Osteocyte (in vitro differentiated cells): ENCODE measurements around the gene CCDC141. TPM values are rescaled to one million over a fixed set of nuclear protein-coding genes. Genes with fewer than 3 reads are reported as not detected.
"Not testable (repeated sequence)": the region's sequence is repeated elsewhere in the genome, so short reads cannot be mapped to it uniquely, and the experiment has no call there.

Experiments
- DNase-seq: peaks from one replicate; pipeline ENCODE4 v3.0.0; 2021; ENCODE audit warnings: mixed read lengths; ENCODE audit not compliant: unreplicated experiment; ENCODE audit errors: extremely low spot score
- H3K27ac Mint-ChIP-seq: one replicate; pipeline ENCODE4 v1.8.0; 2021; ENCODE audit warnings: mild to moderate bottlenecking, mixed read lengths; ENCODE audit not compliant: unreplicated experiment
- H3K27me3 Mint-ChIP-seq: one replicate; pipeline ENCODE4 v1.8.0; 2021; ENCODE audit warnings: mixed read lengths; ENCODE audit not compliant: unreplicated experiment
- H3K36me3 Mint-ChIP-seq: one replicate; pipeline ENCODE4 v1.8.0; 2021; ENCODE audit warnings: mixed read lengths; ENCODE audit not compliant: unreplicated experiment
- H3K4me1 Mint-ChIP-seq: one replicate; pipeline ENCODE4 v1.8.0; 2021; ENCODE audit warnings: mixed read lengths; ENCODE audit not compliant: unreplicated experiment
- H3K4me3 Mint-ChIP-seq: one replicate; pipeline ENCODE4 v1.8.0; 2021; ENCODE audit warnings: mild to moderate bottlenecking, moderate library complexity, mixed read lengths; ENCODE audit not compliant: unreplicated experiment
- H3K9me3 Mint-ChIP-seq: one replicate; pipeline ENCODE4 v1.8.0; 2021; ENCODE audit warnings: mixed read lengths; ENCODE audit not compliant: unreplicated experiment
- total RNA-seq: library from RNA; stranded (reverse); gene quantifications from 2 replicates; pipeline ENCODE4 v1.2.1, GENCODE V29; 2021
- TF ChIP-seq, protein P1 (sequence below): fragments of 200-600 bp; sonication (generic); IDR thresholded peaks from 2 replicates; pipeline ENCODE4 v1.5.0; 2021; ENCODE audit warnings: antibody characterized with exemption, mild to moderate bottlenecking, moderate library complexity

Gene CCDC141
- total RNA-seq, 1 donor from 2014 or later = not detected

DNA sequence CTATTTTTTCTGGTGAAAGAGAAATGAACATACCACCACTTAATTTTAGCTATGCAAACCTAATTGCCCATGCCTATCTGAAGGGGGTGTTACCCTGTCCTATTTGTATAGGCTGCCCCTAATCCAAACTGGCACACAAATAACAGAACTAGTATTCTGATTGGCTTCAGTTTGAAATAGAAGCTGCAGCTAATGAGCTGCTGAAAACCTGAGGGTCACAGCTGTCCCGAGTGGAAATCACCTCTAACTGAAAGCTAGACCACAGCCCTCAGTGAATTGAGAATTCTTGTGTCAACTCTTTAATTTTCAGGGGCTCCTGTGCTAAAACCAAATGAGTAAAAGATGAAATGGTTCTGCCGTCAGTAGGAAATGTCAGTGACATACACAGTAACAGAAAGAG, 28.7 kb downstream of the CCDC141 start:
- Mint-ChIP-seq H3K9me3 (no peaks in the 10 kb centered on the region), H3K4me3 (no peak overlapping the region), H3K4me1 (no peaks in the 10 kb centered on the region), H3K36me3 (no peaks in the 10 kb centered on the region), H3K27me3 (peaks cover 44% of the 10 kb centered on the region), H3K27ac (no peak overlapping the region)
- DNase-seq = no peak
- TF ChIP-seq, protein P1, sequence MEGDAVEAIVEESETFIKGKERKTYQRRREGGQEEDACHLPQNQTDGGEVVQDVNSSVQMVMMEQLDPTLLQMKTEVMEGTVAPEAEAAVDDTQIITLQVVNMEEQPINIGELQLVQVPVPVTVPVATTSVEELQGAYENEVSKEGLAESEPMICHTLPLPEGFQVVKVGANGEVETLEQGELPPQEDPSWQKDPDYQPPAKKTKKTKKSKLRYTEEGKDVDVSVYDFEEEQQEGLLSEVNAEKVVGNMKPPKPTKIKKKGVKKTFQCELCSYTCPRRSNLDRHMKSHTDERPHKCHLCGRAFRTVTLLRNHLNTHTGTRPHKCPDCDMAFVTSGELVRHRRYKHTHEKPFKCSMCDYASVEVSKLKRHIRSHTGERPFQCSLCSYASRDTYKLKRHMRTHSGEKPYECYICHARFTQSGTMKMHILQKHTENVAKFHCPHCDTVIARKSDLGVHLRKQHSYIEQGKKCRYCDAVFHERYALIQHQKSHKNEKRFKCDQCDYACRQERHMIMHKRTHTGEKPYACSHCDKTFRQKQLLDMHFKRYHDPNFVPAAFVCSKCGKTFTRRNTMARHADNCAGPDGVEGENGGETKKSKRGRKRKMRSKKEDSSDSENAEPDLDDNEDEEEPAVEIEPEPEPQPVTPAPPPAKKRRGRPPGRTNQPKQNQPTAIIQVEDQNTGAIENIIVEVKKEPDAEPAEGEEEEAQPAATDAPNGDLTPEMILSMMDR = no peak

DNA sequence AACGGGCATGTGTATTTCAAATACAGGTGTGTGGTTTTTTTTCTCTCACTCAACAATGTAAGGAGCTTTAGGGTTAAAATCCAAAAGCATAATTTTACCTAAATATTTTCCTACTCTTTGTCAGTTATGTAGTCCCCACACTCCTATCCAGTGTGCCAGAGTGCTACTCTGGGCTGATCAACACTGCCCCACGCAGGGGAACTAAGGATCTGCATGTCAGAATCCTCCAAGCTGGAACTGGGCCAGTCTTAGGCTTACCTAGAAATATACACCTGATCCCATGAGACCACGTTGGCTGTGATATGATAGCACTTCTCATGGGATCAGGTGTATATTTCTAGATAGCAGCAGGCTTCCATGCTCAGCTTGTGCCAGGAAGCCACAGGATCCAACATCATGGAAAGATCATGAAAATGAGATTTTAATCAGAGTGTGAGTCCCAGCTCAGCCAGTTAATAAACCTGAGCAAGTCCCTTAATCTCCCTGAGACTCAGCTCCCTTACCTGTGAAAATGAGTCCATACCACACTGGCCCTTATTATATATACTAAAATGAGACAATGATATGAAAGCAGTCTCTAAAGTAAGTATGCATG, 29.7 kb downstream of the CCDC141 start:
- no peak overlapping the region for H3K27ac Mint-ChIP-seq
- peaks cover 40% of the 10 kb centered on the region for H3K27me3 Mint-ChIP-seq
- TF ChIP-seq, protein P1 = peak; percentile 32
- H3K9me3 Mint-ChIP-seq = no peaks in the 10 kb centered on the region
- no peak overlapping the region for H3K4me3 Mint-ChIP-seq
- DNase-seq = no peak
- H3K36me3 Mint-ChIP-seq = no peaks in the 10 kb centered on the region
- no peaks in the 10 kb centered on the region for H3K4me1 Mint-ChIP-seq

DNA sequence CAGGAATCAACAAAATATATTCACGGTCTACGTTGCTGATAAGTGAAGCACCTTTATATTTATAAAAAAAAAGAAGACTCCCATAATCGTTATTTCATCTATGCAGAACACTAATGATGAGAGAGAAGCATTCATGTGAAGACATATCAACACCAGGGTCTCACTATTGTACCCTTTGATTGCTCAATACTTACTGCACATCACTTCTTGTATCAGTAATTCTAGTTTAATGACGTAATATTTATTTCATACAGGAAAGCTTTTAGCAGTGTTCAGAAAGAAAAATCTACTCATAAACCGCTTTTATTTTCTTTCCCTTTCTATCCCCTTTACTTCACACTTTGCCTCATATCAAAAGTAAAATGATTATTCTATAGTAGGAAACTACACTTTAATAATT, 30.7 kb downstream of the CCDC141 start:
- no peaks in the 10 kb centered on the region for H3K4me1 Mint-ChIP-seq
- DNase-seq = no peak

DNA sequence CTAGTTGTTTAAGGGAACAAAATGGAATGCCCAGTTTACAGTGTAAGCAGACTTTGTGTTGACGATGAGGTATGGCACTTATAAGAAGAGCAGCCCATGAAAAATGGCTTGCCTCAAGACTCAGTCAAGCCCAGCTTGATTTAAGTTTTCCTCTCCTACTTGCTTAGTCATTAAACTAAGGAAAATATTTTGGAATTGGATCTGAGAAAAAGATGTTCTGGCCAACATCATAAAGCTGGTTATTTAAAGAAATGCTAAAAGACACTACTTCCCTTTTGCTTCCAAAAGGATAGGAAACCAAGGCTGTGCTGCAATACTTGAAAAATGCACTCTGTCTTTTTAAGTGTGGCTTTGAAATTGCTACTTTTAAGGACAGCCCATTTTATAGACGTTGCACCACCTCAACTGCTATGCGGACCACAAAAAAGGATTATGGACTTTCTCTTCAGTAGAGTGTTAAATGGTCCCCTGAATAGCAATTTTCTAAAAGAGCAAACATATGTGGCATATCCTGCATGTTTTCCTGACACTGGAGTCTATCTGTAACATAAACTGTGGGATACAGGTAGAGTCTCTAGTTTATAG, 32.1 kb downstream of the CCDC141 start:
- TF ChIP-seq, protein P1 = no peak
- no peaks in the 10 kb centered on the region for H3K4me1 Mint-ChIP-seq
- no peak overlapping the region for H3K27ac Mint-ChIP-seq
- peaks cover 44% of the 10 kb centered on the region for H3K27me3 Mint-ChIP-seq
- no peak for DNase-seq
- no peak overlapping the region for H3K4me3 Mint-ChIP-seq
- no peaks in the 10 kb centered on the region for H3K36me3 Mint-ChIP-seq
- H3K9me3 Mint-ChIP-seq = peaks cover 13% of the 10 kb centered on the region

More for the DNA sequence above, 30.7 kb downstream of the CCDC141 start:
- Mint-ChIP-seq H3K9me3 (peaks cover 5% of the 10 kb centered on the region), H3K27ac (no peak overlapping the region), H3K36me3 (no peaks in the 10 kb centered on the region), H3K4me3 (no peak overlapping the region), H3K27me3 (peaks cover 40% of the 10 kb centered on the region)
- TF ChIP-seq, protein P1 = no peak

DNA sequence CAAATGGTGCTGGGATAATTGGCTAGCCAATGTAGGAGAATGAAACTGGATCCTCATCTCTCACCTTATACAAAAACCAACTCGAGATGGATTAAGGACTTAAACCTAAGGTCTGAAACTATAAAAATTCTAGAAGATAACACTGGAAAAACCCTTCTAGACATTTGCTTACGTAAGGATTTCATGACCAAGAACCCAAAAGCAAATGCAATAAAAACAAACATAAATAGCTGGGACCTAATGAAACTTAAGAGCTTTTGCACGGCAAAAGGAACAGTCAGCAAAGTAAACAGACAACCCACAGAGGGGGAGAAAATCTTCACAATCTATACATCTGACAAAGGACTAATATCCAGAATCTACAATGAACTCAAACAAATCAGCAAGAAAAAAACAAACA, 35.7 kb downstream of the CCDC141 start:
- Mint-ChIP-seq H3K27me3 (peaks cover 47% of the 10 kb centered on the region), H3K9me3 (peaks cover 24% of the 10 kb centered on the region)
- not testable (repeated sequence) for H3K27ac Mint-ChIP-seq, H3K4me1 Mint-ChIP-seq, H3K4me3 Mint-ChIP-seq, H3K36me3 Mint-ChIP-seq, DNase-seq
